Gastroesophageal sphincter (tissue), 3 donors: ENCODE data around the gene NLGN2.

Experiments used
- CTCF ChIP-seq, 4 experiments: fragments of 200-600 bp in 2 of 4; fragments of 450-650 bp in 2 of 4; sonication (generic) in 1 of 4; IDR thresholded peaks; one replicate each; pipeline ENCODE4 v1.5.1; 2017 to 2019; ENCODE audit warnings: antibody characterized with exemption in 4 of 4, mild to moderate bottlenecking in 2 of 4, moderate library complexity in 2 of 4
- EP300 ChIP-seq: sonication (generic); formaldehyde crosslinking; IDR thresholded peaks from one replicate; pipeline ENCODE4 v1.6.1; 2017; ENCODE audit warnings: antibody characterized with exemption, mild to moderate bottlenecking
- POLR2A ChIP-seq, 2 donors: fragments of 450-650 bp; IDR thresholded peaks; one replicate each; pipeline ENCODE4 v1.6.1; 2017; ENCODE audit warnings: antibody characterized with exemption in 2 of 2, mild to moderate bottlenecking in 2 of 2, moderate library complexity in 1 of 2
- POLR2AphosphoS5 ChIP-seq: sonication (generic); formaldehyde crosslinking; IDR thresholded peaks from one replicate; pipeline ENCODE4 v1.6.1; 2017; ENCODE audit warnings: antibody characterized with exemption

DNA sequence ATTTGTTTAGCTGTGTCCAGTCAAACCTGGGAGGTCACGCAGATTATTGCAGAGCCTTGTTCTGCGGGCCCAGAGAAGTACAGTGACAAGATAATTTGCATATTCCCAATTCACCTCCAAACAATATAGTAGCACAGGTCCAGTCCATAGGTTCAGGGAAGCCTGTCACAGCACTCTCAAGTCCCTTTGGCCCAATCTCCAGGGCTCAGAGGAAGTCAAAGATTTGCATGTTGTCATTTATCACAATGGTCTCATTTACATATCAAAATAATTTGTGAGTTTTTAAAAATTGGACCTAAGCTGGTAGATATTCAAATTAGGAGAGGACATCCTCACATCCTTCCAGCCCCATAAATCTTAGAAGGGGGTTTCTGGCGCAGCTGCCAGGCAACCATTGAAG, 59.9 kb downstream of the NLGN2 start:
- TF ChIP-seq CTCF (IDR thresholded peaks at IDR 0.05): no peak
- TF ChIP-seq POLR2A (IDR thresholded peaks at IDR 0.05): no peak
- no peak for TF ChIP-seq POLR2AphosphoS5
- no peak for TF ChIP-seq EP300
